HepG2 (cell line): ENCODE data around the gene B3GAT3. TPM values are rescaled to one million over a fixed set of nuclear protein-coding genes. Genes with fewer than 3 reads are reported as not detected.
A peak's percentile ranks its signal among the peaks of the same experiment; 100 is the strongest.

Experiments
- ARID2 ChIP-seq: sonication (generic); formaldehyde crosslinking; IDR thresholded peaks from 2 replicates; pipeline ENCODE4 v1.8.1; 2022; ENCODE audit warnings: mild to moderate bottlenecking, missing genetic modification reagents, borderline replicate concordance
- CBX2 ChIP-seq, 2 experiments: fragments of 200-600 bp in 1 of 2; sonication (generic); formaldehyde crosslinking in 1 of 2; IDR thresholded peaks; 2 replicates each; pipeline versions ENCODE4 v1.7.0 to v1.8.1; 2018 to 2022; ENCODE audit warnings: low read depth in 2 of 2, low read length in 1 of 2, mild to moderate bottlenecking in 1 of 2, missing genetic modification reagents in 1 of 2
- DPF2 ChIP-seq: sonication (generic); formaldehyde crosslinking; IDR thresholded peaks from 2 replicates; pipeline ENCODE4 v1.4.0; 2020; ENCODE audit warnings: mild to moderate bottlenecking, low read depth, missing genetic modification reagents, borderline replicate concordance
- HIVEP1 ChIP-seq: sonication (generic); formaldehyde crosslinking; IDR thresholded peaks from 2 replicates; pipeline ENCODE4 v1.4.0; 2020; ENCODE audit warnings: mild to moderate bottlenecking, missing genetic modification reagents
- IKZF4 ChIP-seq: sonication (generic); formaldehyde crosslinking; IDR thresholded peaks from 2 replicates; pipeline ENCODE4 v1.5.1; 2020; ENCODE audit warnings: borderline replicate concordance, mild to moderate bottlenecking, low read depth, missing genetic modification reagents; ENCODE audit errors: not compliant biosample characterization
- PHF20 ChIP-seq: sonication (generic); formaldehyde crosslinking; IDR thresholded peaks from 2 replicates; pipeline ENCODE4 v1.5.0; 2020; ENCODE audit warnings: mild to moderate bottlenecking, missing genetic modification reagents
- SOX6 ChIP-seq, 2 experiments: fragments of 450-650 bp in 1 of 2; sonication (generic) in 1 of 2; formaldehyde crosslinking in 1 of 2; IDR thresholded peaks; 2 replicates each; pipeline versions ENCODE4 v1.4.0 to v1.6.1; 2017 to 2020; ENCODE audit warnings: antibody characterized with exemption in 1 of 2, mild to moderate bottlenecking in 1 of 2, missing genetic modification reagents in 1 of 2
- TARDBP ChIP-seq: sonication (generic); formaldehyde crosslinking; IDR thresholded peaks from 2 replicates; pipeline ENCODE4 v1.8.0; 2022; ENCODE audit warnings: mild to moderate bottlenecking, missing genetic modification reagents
- ZMAT3 ChIP-seq: sonication (generic); formaldehyde crosslinking; conservative IDR thresholded peaks from 2 replicates; pipeline ENCODE4 v1.7.0; 2021; ENCODE audit warnings: missing genetic modification reagents
- ZNF224 ChIP-seq: sonication (generic); formaldehyde crosslinking; IDR thresholded peaks from 2 replicates; pipeline ENCODE4 v1.5.0; 2020; ENCODE audit warnings: mild to moderate bottlenecking, missing genetic modification reagents
- ZNF260 ChIP-seq: sonication (generic); formaldehyde crosslinking; IDR thresholded peaks from 2 replicates; pipeline ENCODE4 v1.4.0; 2020; ENCODE audit warnings: missing genetic modification reagents, low read depth, mild to moderate bottlenecking, borderline replicate concordance
- ZNF274 ChIP-seq: sonication (generic); formaldehyde crosslinking; IDR thresholded peaks from 2 replicates; pipeline ENCODE4 v1.5.1; 2020; ENCODE audit warnings: mild to moderate bottlenecking, missing genetic modification reagents
- ZNF547 ChIP-seq: sonication (generic); formaldehyde crosslinking; IDR thresholded peaks from 2 replicates; pipeline ENCODE4 v1.5.1; 2020; ENCODE audit warnings: mild to moderate bottlenecking, missing genetic modification reagents
- ZNF891 ChIP-seq: sonication (generic); formaldehyde crosslinking; IDR thresholded peaks from 2 replicates; pipeline ENCODE4 v1.5.0; 2020; ENCODE audit warnings: mild to moderate bottlenecking, missing genetic modification reagents
- ZSCAN12 ChIP-seq: sonication (generic); formaldehyde crosslinking; IDR thresholded peaks from 2 replicates; pipeline ENCODE4 v1.9.0; 2021; ENCODE audit warnings: mild to moderate bottlenecking, missing genetic modification reagents
- polyA plus RNA-seq, 8 experiments: library from polyadenylated mRNA; depleted of rRNA in 3 of 8; stranded (reverse) in 7 of 8; unstranded in 1 of 8; fragments of >200 nt; fragmentation: Illumina TruSeq in 4 of 8; extraction: Trizol in 4 of 8; gene quantifications; 2 replicates each; pipeline versions ENCODE4 v1.2.1 to v1.2.3, GENCODE V29; 2011 to 2016; ENCODE audit warnings: low read depth in 4 of 8, missing spikeins in 1 of 8, mixed read lengths in 1 of 8; ENCODE audit not compliant: insufficient read depth in 1 of 8
- total RNA-seq, 5 experiments: library from RNA; depleted of rRNA; stranded (reverse); fragments of >200 nt; fragmentation: Illumina TruSeq; extraction: Trizol; gene quantifications; 2 replicates each; pipeline ENCODE4 v1.2.3, GENCODE V29; 2016; ENCODE audit warnings: low read depth in 1 of 5
- TF ChIP-seq, protein P1 (sequence below): sonication (generic); formaldehyde crosslinking; IDR thresholded peaks from 2 replicates; pipeline ENCODE4 v1.4.0; 2020; ENCODE audit warnings: missing genetic modification reagents
- TF ChIP-seq, protein P2 (sequence below), 2 experiments: fragments of 450-650 bp in 1 of 2; sonication (generic) in 1 of 2; formaldehyde crosslinking; IDR thresholded peaks; 2 replicates each; pipeline versions ENCODE4 v1.5.0 to v1.8.0; 2020 to 2022; ENCODE audit warnings: mild to moderate bottlenecking in 1 of 2, missing genetic modification reagents in 1 of 2
- TF ChIP-seq, protein P3 (sequence below): IDR thresholded peaks from 2 replicates; pipeline ENCODE4 v1.6.1; 2016; ENCODE audit warnings: low read depth, borderline replicate concordance
- TF ChIP-seq, protein P4 (sequence below): sonication (generic); formaldehyde crosslinking; IDR thresholded peaks from 2 replicates; pipeline ENCODE4 v1.4.0; 2020; ENCODE audit warnings: missing genetic modification reagents
- TF ChIP-seq, protein P5 (sequence below): sonication (generic); formaldehyde crosslinking; IDR thresholded peaks from 2 replicates; pipeline ENCODE4 v1.8.0; 2022; ENCODE audit warnings: missing genetic modification reagents, mild to moderate bottlenecking, borderline replicate concordance
- TF ChIP-seq, protein P6 (sequence below): sonication (generic); formaldehyde crosslinking; conservative IDR thresholded peaks from 2 replicates; pipeline ENCODE4 v1.4.0; 2020; ENCODE audit warnings: mild to moderate bottlenecking, missing genetic modification reagents, moderate library complexity

Gene B3GAT3
- total and polyA plus RNA-seq, 2 of the 13 experiments (the other 11 are each of a cell fraction or from before 2014, with no cell fraction given), result 21.3 to 26.1 TPM

DNA sequence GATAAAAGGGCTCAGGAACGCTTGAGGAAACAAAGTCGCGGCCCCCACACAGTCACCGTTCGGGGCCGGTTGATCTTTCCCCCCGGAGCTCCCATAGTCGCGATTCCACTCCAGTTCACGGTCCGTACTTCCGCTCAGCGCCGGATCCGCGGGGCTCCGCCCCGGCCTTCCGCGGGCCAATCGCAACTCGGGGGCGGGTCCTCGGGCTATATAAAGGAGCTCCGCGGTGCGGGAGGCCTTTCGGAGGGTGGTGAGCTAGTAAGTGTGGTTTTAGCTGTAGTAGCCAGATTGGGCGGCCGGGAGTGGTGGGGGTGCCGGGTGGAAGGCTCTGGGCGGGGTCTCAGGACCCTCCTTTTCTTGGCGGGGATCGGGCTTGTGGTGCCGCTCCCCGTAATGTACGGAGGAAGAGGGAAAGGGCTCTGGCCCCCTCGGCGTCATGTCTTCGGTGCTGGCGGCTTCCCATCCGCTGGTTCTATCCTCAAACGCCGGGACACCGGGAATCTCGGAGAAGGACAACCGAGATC lies 43.4 kb upstream of the B3GAT3 start, which contains the start of the genes C11orf98 and CSKMT (continued):
- TF ChIP-seq, protein P1, sequence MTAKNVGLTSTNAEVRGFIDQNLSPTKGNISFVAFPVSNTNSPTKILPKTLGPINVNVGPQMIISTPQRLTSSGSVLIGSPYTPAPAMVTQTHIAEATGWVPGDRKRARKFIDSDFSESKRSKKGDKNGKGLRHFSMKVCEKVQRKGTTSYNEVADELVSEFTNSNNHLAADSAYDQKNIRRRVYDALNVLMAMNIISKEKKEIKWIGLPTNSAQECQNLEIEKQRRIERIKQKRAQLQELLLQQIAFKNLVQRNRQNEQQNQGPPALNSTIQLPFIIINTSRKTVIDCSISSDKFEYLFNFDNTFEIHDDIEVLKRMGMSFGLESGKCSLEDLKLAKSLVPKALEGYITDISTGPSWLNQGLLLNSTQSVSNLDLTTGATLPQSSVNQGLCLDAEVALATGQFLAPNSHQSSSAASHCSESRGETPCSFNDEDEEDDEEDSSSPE (CRISPR knock-in tag), result peak; percentile 40; the same call in 1 of the 2 replicates
- TF ChIP-seq ZSCAN12 (CRISPR knock-in tag) (no peak), ZNF224 (no peak), ZMAT3 (CRISPR knock-in tag) (peak; percentile 46), CBX2 (IDR thresholded peaks at IDR 0.05; ENCODE audit: low read depth, low read length) (no peak), CBX2 (CRISPR knock-in tag; IDR thresholded peaks at IDR 0.05; ENCODE audit: low read depth) (no peak), DPF2 (CRISPR knock-in tag) (no peak), ZNF547 (CRISPR knock-in tag) (peak; percentile 55; the same call in 1 of the 2 replicates), PHF20 (peak; percentile 62; the same call in 1 of the 2 replicates), ZNF891 (CRISPR knock-in tag) (no peak), ARID2 (CRISPR knock-in tag) (no peak), ZNF274 (CRISPR knock-in tag) (no peak; the same call in 1 of the 2 replicates), HIVEP1 (CRISPR knock-in tag) (peak; percentile 79), ZNF260 (CRISPR knock-in tag) (0 out of 2 replicates have a peak, but pooled peaks have one; percentile 58), IKZF4 (no peak), SOX6 (IDR thresholded peaks at IDR 0.05) (no peak), SOX6 (CRISPR knock-in tag; IDR thresholded peaks at IDR 0.05) (peak; percentile 55), TARDBP (no peak)
- TF ChIP-seq, protein P2, sequence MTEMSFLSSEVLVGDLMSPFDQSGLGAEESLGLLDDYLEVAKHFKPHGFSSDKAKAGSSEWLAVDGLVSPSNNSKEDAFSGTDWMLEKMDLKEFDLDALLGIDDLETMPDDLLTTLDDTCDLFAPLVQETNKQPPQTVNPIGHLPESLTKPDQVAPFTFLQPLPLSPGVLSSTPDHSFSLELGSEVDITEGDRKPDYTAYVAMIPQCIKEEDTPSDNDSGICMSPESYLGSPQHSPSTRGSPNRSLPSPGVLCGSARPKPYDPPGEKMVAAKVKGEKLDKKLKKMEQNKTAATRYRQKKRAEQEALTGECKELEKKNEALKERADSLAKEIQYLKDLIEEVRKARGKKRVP (CRISPR knock-in tag; IDR thresholded peaks at IDR 0.05), result no peak; a peak in 1 of 4 replicates
- TF ChIP-seq, protein P3, sequence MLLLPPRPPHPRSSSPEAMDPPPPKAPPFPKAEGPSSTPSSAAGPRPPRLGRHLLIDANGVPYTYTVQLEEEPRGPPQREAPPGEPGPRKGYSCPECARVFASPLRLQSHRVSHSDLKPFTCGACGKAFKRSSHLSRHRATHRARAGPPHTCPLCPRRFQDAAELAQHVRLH (CRISPR knock-in tag), result no peak
- TF ChIP-seq, protein P4, sequence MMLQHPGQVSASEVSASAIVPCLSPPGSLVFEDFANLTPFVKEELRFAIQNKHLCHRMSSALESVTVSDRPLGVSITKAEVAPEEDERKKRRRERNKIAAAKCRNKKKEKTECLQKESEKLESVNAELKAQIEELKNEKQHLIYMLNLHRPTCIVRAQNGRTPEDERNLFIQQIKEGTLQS (CRISPR knock-in tag), result peak; percentile 27; the same call in 1 of the 2 replicates
- TF ChIP-seq, protein P5, sequence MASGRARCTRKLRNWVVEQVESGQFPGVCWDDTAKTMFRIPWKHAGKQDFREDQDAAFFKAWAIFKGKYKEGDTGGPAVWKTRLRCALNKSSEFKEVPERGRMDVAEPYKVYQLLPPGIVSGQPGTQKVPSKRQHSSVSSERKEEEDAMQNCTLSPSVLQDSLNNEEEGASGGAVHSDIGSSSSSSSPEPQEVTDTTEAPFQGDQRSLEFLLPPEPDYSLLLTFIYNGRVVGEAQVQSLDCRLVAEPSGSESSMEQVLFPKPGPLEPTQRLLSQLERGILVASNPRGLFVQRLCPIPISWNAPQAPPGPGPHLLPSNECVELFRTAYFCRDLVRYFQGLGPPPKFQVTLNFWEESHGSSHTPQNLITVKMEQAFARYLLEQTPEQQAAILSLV (CRISPR knock-in tag), result no peak
- TF ChIP-seq, protein P6, sequence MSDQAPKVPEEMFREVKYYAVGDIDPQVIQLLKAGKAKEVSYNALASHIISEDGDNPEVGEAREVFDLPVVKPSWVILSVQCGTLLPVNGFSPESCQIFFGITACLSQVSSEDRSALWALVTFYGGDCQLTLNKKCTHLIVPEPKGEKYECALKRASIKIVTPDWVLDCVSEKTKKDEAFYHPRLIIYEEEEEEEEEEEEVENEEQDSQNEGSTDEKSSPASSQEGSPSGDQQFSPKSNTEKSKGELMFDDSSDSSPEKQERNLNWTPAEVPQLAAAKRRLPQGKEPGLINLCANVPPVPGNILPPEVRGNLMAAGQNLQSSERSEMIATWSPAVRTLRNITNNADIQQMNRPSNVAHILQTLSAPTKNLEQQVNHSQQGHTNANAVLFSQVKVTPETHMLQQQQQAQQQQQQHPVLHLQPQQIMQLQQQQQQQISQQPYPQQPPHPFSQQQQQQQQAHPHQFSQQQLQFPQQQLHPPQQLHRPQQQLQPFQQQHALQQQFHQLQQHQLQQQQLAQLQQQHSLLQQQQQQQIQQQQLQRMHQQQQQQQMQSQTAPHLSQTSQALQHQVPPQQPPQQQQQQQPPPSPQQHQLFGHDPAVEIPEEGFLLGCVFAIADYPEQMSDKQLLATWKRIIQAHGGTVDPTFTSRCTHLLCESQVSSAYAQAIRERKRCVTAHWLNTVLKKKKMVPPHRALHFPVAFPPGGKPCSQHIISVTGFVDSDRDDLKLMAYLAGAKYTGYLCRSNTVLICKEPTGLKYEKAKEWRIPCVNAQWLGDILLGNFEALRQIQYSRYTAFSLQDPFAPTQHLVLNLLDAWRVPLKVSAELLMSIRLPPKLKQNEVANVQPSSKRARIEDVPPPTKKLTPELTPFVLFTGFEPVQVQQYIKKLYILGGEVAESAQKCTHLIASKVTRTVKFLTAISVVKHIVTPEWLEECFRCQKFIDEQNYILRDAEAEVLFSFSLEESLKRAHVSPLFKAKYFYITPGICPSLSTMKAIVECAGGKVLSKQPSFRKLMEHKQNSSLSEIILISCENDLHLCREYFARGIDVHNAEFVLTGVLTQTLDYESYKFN, result 0 out of 2 replicates have a peak, but pooled peaks have one; percentile 21
